Ammon's horn (tissue), 1 donor: ENCODE results near the gene HSPG2.

Source experiments
- DNase-seq: peaks from one replicate; pipeline ENCODE4 v3.0.0-alpha.2; 2016; ENCODE audit warnings: low spot score

The HSPG2 gene

GRCh38 chr1:21898326-21899200, 38.5 kb downstream of the HSPG2 start:
- DNase-seq, result no peak

- no peak for DNase-seq
Observed at GRCh38 chr1:21897844-21898243, 39.3 kb downstream of the HSPG2 start.

- DNase-seq, result peak; percentile 41
Observed at GRCh38 chr1:21896652-21897532, 40.2 kb downstream of the HSPG2 start.

GRCh38 chr1:21896026-21896425, 41.1 kb downstream of the HSPG2 start:
- no peak for DNase-seq

- DNase-seq, result no peak
Observed at GRCh38 chr1:21894034-21894881, 42.9 kb downstream of the HSPG2 start.

GRCh38 chr1:21893046-21893805, 43.9 kb downstream of the HSPG2 start:
- DNase-seq, result no peak

- DNase-seq, result no peak
Observed at GRCh38 chr1:21891621-21892479, 45.3 kb downstream of the HSPG2 start.

- no peak for DNase-seq
Observed at GRCh38 chr1:21891081-21891480, 46.0 kb downstream of the HSPG2 start.

- no peak for DNase-seq
Observed at GRCh38 chr1:21888500-21888899, 48.6 kb downstream of the HSPG2 start.

- no peak for DNase-seq
Observed at GRCh38 chr1:21887796-21888195, 49.3 kb downstream of the HSPG2 start.

- DNase-seq, result no peak
Observed at GRCh38 chr1:21887216-21887736, 49.8 kb downstream of the HSPG2 start.

GRCh38 chr1:21886486-21887215, 50.5 kb downstream of the HSPG2 start:
- no peak for DNase-seq

GRCh38 chr1:21885236-21886037, 51.7 kb downstream of the HSPG2 start:
- no peak for DNase-seq

GRCh38 chr1:21884456-21885235, 52.5 kb downstream of the HSPG2 start:
- DNase-seq, result no peak

- no peak for DNase-seq
Observed at GRCh38 chr1:21882721-21883415, 54.2 kb downstream of the HSPG2 start.

- no peak for DNase-seq
Observed at GRCh38 chr1:21881250-21881649, 55.9 kb downstream of the HSPG2 start.

- no peak for DNase-seq
Observed at GRCh38 chr1:21880619-21880970, 56.5 kb downstream of the HSPG2 start.
